HL-60 (cell line): Measurements from ENCODE around the gene CBY1.

Experiments used
- DNase-seq, 2 experiments: peaks; one replicate each; pipeline ENCODE4 v3.0.0-alpha.2; 2010 to 2020; ENCODE audit warnings: low read depth in 1 of 2, low spot score in 1 of 2
- H3K27ac ChIP-seq: fragments of 250-450 bp; sonication (Bioruptor Pico); replicated peaks from 2 replicates; pipeline ENCODE4 v1.5.1; 2020; ENCODE audit warnings: mild to moderate bottlenecking, moderate library complexity
- H3K27me3 ChIP-seq: fragments of 250-450 bp; sonication (Bioruptor Pico); 2 replicates; pipeline ENCODE4 v1.5.1; 2021; ENCODE audit warnings: mild to moderate bottlenecking, moderate library complexity; ENCODE audit not compliant: insufficient read depth, poor library complexity, severe bottlenecking
- H3K4me3 ChIP-seq: replicated peaks from 2 replicates; pipeline ENCODE4 v1.5.1; 2011; ENCODE audit warnings: mild to moderate bottlenecking, control low read depth, low read length; ENCODE audit not compliant: insufficient read depth
- GABPA ChIP-seq: IDR thresholded peaks from 2 replicates; pipeline ENCODE4 v1.6.1; 2012; ENCODE audit warnings: low read depth
- POLR2AphosphoS5 ChIP-seq: IDR thresholded peaks from 2 replicates; pipeline ENCODE4 v1.6.1; 2012; ENCODE audit warnings: low read depth
- SPI1 ChIP-seq: IDR thresholded peaks from 2 replicates; pipeline ENCODE4 v1.6.1; 2012; ENCODE audit warnings: low read depth, mild to moderate bottlenecking, borderline replicate concordance
- long read RNA-seq: library from polyadenylated mRNA; unstranded; transcript quantifications from one replicate; pipeline ENCODE4 v2.0.0, GENCODE V29; 2020
- TF ChIP-seq, protein P1 (sequence below): IDR thresholded peaks from 2 replicates; pipeline ENCODE4 v1.6.1; 2012; ENCODE audit warnings: low read depth; ENCODE audit not compliant: insufficient replicate concordance
- TF ChIP-seq, protein P2 (sequence below): IDR thresholded peaks from one replicate; pipeline ENCODE4 v1.5.1; 2011; ENCODE audit warnings: low read length, control low read depth, inconsistent platforms; ENCODE audit not compliant: insufficient read depth

The CBY1 gene
- long read RNA-seq, transcript CBY1-201 (5 exons, 1,133 nt), result major isoform, 17 of 34 reads
- long read RNA-seq, partial matches to known transcripts, result 0 of 34 reads
- long read RNA-seq, other reads (novel, unspliced or antisense), result 11 of 34 reads

DNA sequence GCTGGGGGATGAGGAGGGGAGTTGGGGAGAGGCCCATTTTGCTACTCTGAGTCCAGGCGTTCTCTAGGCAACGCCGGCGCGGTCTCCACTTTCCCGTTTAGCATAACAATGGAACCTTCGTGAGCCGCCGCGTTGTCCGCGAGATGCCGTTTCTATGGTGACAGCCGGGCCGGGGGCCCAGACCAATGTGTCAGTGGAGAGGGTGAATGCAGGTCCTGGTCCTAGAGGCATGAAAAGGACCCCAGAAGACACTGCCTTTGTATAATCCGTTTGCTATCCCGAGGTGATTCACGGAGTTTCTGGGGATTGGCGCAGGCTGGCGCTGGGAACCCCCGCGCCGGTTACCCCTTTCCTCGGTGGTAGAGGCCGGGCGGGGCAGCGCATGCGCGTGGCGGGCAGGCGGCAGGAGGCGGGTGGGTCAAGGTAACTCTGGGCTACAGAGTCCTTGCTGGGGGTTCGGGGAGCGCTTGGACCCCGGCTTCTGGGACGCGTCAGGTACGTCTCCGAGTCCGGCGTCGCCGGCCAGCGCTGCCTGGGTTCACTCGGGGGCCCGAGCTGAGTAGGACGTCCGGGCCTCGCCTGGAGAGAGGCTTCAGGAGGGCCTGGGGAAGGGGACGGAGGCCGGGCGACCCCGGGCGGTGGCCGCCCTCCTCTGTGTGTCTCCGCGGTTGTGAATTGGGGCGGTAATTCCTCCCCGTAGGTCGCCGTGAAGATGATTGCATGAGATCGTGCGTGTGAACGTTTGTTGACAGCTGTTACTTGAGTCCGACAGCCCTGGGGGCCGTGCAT lies at the start of gene CBY1, which contains the start of gene FAM227A:
CBY1 (plus strand) TSS at position 383 of the 789 bp plus-strand sequence. CDS start 11,417 bp downstream, outside the sequence.
FAM227A (minus strand) TSS at position 137 of the 789 bp plus-strand sequence. CDS start 6,224 bp downstream, outside the sequence.
- DNase-seq, result peak; percentile 54 to 91
- TF ChIP-seq, protein P1, sequence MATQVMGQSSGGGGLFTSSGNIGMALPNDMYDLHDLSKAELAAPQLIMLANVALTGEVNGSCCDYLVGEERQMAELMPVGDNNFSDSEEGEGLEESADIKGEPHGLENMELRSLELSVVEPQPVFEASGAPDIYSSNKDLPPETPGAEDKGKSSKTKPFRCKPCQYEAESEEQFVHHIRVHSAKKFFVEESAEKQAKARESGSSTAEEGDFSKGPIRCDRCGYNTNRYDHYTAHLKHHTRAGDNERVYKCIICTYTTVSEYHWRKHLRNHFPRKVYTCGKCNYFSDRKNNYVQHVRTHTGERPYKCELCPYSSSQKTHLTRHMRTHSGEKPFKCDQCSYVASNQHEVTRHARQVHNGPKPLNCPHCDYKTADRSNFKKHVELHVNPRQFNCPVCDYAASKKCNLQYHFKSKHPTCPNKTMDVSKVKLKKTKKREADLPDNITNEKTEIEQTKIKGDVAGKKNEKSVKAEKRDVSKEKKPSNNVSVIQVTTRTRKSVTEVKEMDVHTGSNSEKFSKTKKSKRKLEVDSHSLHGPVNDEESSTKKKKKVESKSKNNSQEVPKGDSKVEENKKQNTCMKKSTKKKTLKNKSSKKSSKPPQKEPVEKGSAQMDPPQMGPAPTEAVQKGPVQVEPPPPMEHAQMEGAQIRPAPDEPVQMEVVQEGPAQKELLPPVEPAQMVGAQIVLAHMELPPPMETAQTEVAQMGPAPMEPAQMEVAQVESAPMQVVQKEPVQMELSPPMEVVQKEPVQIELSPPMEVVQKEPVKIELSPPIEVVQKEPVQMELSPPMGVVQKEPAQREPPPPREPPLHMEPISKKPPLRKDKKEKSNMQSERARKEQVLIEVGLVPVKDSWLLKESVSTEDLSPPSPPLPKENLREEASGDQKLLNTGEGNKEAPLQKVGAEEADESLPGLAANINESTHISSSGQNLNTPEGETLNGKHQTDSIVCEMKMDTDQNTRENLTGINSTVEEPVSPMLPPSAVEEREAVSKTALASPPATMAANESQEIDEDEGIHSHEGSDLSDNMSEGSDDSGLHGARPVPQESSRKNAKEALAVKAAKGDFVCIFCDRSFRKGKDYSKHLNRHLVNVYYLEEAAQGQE, result no peak
- TF ChIP-seq, protein P2, sequence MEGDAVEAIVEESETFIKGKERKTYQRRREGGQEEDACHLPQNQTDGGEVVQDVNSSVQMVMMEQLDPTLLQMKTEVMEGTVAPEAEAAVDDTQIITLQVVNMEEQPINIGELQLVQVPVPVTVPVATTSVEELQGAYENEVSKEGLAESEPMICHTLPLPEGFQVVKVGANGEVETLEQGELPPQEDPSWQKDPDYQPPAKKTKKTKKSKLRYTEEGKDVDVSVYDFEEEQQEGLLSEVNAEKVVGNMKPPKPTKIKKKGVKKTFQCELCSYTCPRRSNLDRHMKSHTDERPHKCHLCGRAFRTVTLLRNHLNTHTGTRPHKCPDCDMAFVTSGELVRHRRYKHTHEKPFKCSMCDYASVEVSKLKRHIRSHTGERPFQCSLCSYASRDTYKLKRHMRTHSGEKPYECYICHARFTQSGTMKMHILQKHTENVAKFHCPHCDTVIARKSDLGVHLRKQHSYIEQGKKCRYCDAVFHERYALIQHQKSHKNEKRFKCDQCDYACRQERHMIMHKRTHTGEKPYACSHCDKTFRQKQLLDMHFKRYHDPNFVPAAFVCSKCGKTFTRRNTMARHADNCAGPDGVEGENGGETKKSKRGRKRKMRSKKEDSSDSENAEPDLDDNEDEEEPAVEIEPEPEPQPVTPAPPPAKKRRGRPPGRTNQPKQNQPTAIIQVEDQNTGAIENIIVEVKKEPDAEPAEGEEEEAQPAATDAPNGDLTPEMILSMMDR, result no peak
- TF ChIP-seq SPI1, result no peak
- no peak for TF ChIP-seq GABPA
- no peak for TF ChIP-seq POLR2AphosphoS5
- Histone ChIP-seq H3K27me3 (no peaks in the 10 kb centered on the region), H3K4me3 (peak within 1 kb of the TSS; percentile 98), H3K27ac (peak within 1 kb of the TSS; percentile 99)

DNA sequence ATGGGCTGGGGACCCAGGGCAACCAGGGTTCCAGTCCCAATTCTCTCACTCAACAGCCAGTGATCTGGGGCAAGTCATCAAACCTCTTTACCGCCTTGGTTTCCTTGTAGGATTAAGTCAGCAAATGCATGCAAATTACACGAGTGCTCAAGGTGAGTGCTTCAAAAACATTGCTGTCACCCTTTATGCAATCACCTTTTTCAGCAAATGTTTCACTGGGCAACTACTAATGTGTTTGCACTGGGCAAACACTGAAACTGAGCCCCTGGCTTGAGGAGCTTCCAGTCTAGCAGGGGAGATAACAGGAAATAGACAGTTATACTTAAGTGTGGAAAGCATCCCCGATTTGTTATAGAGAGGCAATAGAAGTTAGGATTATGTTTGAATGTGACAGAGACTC lies 48.8 kb upstream of the CBY1 start:
- Histone ChIP-seq H3K27me3 (no peaks in the 10 kb centered on the region), H3K4me3 (no peak overlapping the region), H3K27ac (no peak overlapping the region)
- no peak for TF ChIP-seq POLR2AphosphoS5
- TF ChIP-seq, protein P1, result no peak
- TF ChIP-seq GABPA, result no peak
- TF ChIP-seq, protein P2, result no peak
- TF ChIP-seq SPI1, result no peak
- DNase-seq, result no peak

DNA sequence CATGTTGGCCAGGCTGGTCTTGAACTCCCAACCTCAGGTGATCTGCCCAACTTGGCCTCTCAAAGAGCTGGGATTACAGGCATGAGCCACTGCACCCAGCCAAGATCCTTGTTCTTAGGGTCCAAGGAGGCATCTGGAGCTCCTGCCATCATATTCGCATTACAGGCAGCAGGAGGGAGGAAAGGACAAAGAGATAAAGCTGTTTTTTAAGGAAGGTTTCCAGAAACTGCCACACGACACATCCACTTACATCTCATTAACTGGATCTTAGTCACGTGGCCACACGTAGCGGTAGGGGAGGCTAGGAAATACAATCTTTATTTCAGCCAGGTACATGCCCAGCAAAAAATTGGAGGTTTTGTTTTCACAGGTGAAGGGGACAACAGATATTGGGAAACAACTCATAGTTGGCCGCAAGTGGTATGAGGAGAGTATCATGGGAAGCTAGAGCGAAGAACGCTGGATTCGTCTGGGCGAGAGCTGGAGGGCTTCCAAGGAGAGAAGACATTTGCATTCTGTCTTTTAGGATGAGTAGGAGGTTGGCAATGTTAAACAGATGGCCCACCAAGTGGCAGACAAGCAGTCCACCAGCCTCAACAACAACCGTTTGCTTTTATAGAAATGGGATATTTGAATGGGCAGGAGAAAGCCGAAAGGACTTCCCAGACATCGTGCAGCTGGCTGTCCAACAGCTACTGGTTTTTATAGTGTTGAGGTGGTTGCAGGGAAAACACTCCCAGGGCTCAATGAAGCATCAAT lies 47.3 kb upstream of the CBY1 start:
- no peak for DNase-seq
- Histone ChIP-seq H3K27ac (no peak overlapping the region), H3K27me3 (no peaks in the 10 kb centered on the region), H3K4me3 (no peak overlapping the region)
- TF ChIP-seq, protein P2, result no peak
